Measurements from ENCODE around the gene RABGAP1L. TPM values are rescaled to one million over a fixed set of nuclear protein-coding genes. Genes with fewer than 3 reads are reported as not detected.
A peak's percentile ranks its signal among the peaks of the same experiment; 100 is the strongest.

The RABGAP1L gene
- total and polyA plus RNA-seq, 2 of the 8 experiments (the other 6 are each of a cell fraction or from before 2014, with no cell fraction given) = 33.3 to 156 TPM

GRCh38 chr1:174871886-174872285, 712.6 kb downstream of the RABGAP1L start (continued):
- TF ChIP-seq CHD7 (IDR thresholded peaks at IDR 0.05; ENCODE audit: insufficient replicate concordance, low read length) = peak; percentile 90

All from H1 (cell line).